Measurements from ENCODE around the gene FMNL1.
"Not testable (repeated sequence)": the region's sequence is repeated elsewhere in the genome, so short reads cannot be mapped to it uniquely, and the experiment has no call there.

FMNL1 gene

GRCh38 chr17:45240905-45241327, 19.2 kb downstream of the FMNL1 start:
- FAIRE-seq (no peak), DNase-seq (ENCODE audit: insufficient read length) (no peak)
- TF ChIP-seq POLR2AphosphoS5 (IDR thresholded peaks at IDR 0.05; ENCODE audit: low read depth, low read length) (no peak), TAF1 (IDR thresholded peaks at IDR 0.05; ENCODE audit: borderline replicate concordance, low read depth, low read length) (no peak)

GRCh38 chr17:45241328-45242028, 19.8 kb downstream of the FMNL1 start:
- DNase-seq (ENCODE audit: insufficient read length) (no peak), FAIRE-seq (no peak)
- no peak for TF ChIP-seq POLR2A (IDR thresholded peaks at IDR 0.05; ENCODE audit: low read depth, low read length)
- TF ChIP-seq TAF1 (IDR thresholded peaks at IDR 0.05; ENCODE audit: borderline replicate concordance, low read depth, low read length) = no peak
- TF ChIP-seq POLR2AphosphoS5 (IDR thresholded peaks at IDR 0.05; ENCODE audit: low read depth, low read length) = no peak

GRCh38 chr17:45242029-45242414, 20.3 kb downstream of the FMNL1 start:
- DNase-seq (ENCODE audit: insufficient read length) = no peak
- FAIRE-seq = no peak
- no peak for TF ChIP-seq POLR2AphosphoS5 (IDR thresholded peaks at IDR 0.05; ENCODE audit: low read depth, low read length)
- no peak for TF ChIP-seq POLR2A (IDR thresholded peaks at IDR 0.05; ENCODE audit: low read depth, low read length)
- TF ChIP-seq TAF1 (IDR thresholded peaks at IDR 0.05; ENCODE audit: borderline replicate concordance, low read depth, low read length) = no peak

GRCh38 chr17:45243750-45244149, 22.1 kb downstream of the FMNL1 start:
- no peak for FAIRE-seq
- no peak for TF ChIP-seq POLR2AphosphoS5 (IDR thresholded peaks at IDR 0.05; ENCODE audit: low read depth, low read length)
- no peak for TF ChIP-seq POLR2A (IDR thresholded peaks at IDR 0.05; ENCODE audit: low read depth, low read length)
- no peak for TF ChIP-seq TAF1 (IDR thresholded peaks at IDR 0.05; ENCODE audit: borderline replicate concordance, low read depth, low read length)
- no peak for DNase-seq (ENCODE audit: insufficient read length)

GRCh38 chr17:45244725-45245656, 23.3 kb downstream of the FMNL1 start:
- DNase-seq (ENCODE audit: insufficient read length) (no peak), FAIRE-seq (no peak)
- TF ChIP-seq POLR2A (IDR thresholded peaks at IDR 0.05; ENCODE audit: low read depth, low read length) (0 out of 2 replicates have a peak, but pooled peaks have one; percentile 37), TAF1 (IDR thresholded peaks at IDR 0.05; ENCODE audit: borderline replicate concordance, low read depth, low read length) (no peak)

GRCh38 chr17:45246338-45246737, 24.7 kb downstream of the FMNL1 start:
- TF ChIP-seq TAF1 (IDR thresholded peaks at IDR 0.05; ENCODE audit: borderline replicate concordance, low read depth, low read length) = no peak
- TF ChIP-seq POLR2A (IDR thresholded peaks at IDR 0.05; ENCODE audit: low read depth, low read length) = no peak; the same call in 1 of the 2 replicates
- no peak for TF ChIP-seq POLR2AphosphoS5 (IDR thresholded peaks at IDR 0.05; ENCODE audit: low read depth, low read length)
- FAIRE-seq = no peak
- no peak for DNase-seq (ENCODE audit: insufficient read length)

GRCh38 chr17:45246861-45247428, 25.3 kb downstream of the FMNL1 start:
- no peak for FAIRE-seq
- TF ChIP-seq POLR2AphosphoS5 (IDR thresholded peaks at IDR 0.05; ENCODE audit: low read depth, low read length) = no peak
- no peak; the same call in 1 of the 2 replicates for TF ChIP-seq POLR2A (IDR thresholded peaks at IDR 0.05; ENCODE audit: low read depth, low read length)
- TF ChIP-seq TAF1 (IDR thresholded peaks at IDR 0.05; ENCODE audit: borderline replicate concordance, low read depth, low read length) = no peak

GRCh38 chr17:45247429-45248131, 25.9 kb downstream of the FMNL1 start:
- FAIRE-seq (peak; percentile 95), DNase-seq (ENCODE audit: insufficient read length) (peak; percentile 100)
- TF ChIP-seq POLR2AphosphoS5 (IDR thresholded peaks at IDR 0.05; ENCODE audit: low read depth, low read length) (no peak; the same call in 1 of the 2 replicates), POLR2A (IDR thresholded peaks at IDR 0.05; ENCODE audit: low read depth, low read length) (peak; percentile 49; the same call in 1 of the 2 replicates), TAF1 (IDR thresholded peaks at IDR 0.05; ENCODE audit: borderline replicate concordance, low read depth, low read length) (no peak)

More at GRCh38 chr17:45246861-45247428, 25.3 kb downstream of the FMNL1 start:
- DNase-seq (ENCODE audit: insufficient read length) = no peak

- peak; percentile 76 for FAIRE-seq
- TF ChIP-seq TAF1 (IDR thresholded peaks at IDR 0.05; ENCODE audit: borderline replicate concordance, low read depth, low read length) = peak; percentile 15; the same call in 1 of the 2 replicates
- 0 out of 2 replicates have a peak, but pooled peaks have one; percentile 26 for TF ChIP-seq POLR2AphosphoS5 (IDR thresholded peaks at IDR 0.05; ENCODE audit: low read depth, low read length)
- TF ChIP-seq POLR2A (IDR thresholded peaks at IDR 0.05; ENCODE audit: low read depth, low read length) = peak; percentile 66; the same call in 1 of the 2 replicates
- DNase-seq (ENCODE audit: insufficient read length) = peak; percentile 95
Observed at GRCh38 chr17:45248132-45248957, 26.7 kb downstream of the FMNL1 start.

GRCh38 chr17:45251931-45252330, 30.2 kb downstream of the FMNL1 start:
- DNase-seq (ENCODE audit: insufficient read length) = no peak
- FAIRE-seq = no peak
- TF ChIP-seq POLR2AphosphoS5 (IDR thresholded peaks at IDR 0.05; ENCODE audit: low read depth, low read length) (no peak), POLR2A (IDR thresholded peaks at IDR 0.05; ENCODE audit: low read depth, low read length) (no peak), TAF1 (IDR thresholded peaks at IDR 0.05; ENCODE audit: borderline replicate concordance, low read depth, low read length) (no peak)

GRCh38 chr17:45253237-45253636, 31.6 kb downstream of the FMNL1 start:
- FAIRE-seq; DNase-seq (ENCODE audit: insufficient read length): not testable (repeated sequence)
